ENCODE results near the gene ZNF786. TPM values are rescaled to one million over a fixed set of nuclear protein-coding genes. Genes with fewer than 3 reads are reported as not detected.

The ZNF786 gene
- total and polyA plus RNA-seq, 10 donors, result 2.8 to 10.6 (median 7.6) TPM

- Histone ChIP-seq H3K27me3 (replicated peaks in 1 of 7) (no peaks in the 10 kb centered on the region), H3K4me3 (no peak overlapping the region), H3K4me1 (peaks cover 10 to 64% (median 41%) of the 10 kb centered on the region in 6 donors), H3K9me3 (no peaks in the 10 kb centered on the region), H3K27ac (no peak overlapping the region), H3K36me3 (peaks cover 0 to 48% (median 18%) of the 10 kb centered on the region in 6 donors)
- TF ChIP-seq POLR2AphosphoS5 (IDR thresholded peaks at IDR 0.05) (no peak), CTCF (IDR thresholded peaks at IDR 0.05 in 8 of 11, conservative IDR thresholded peaks at IDR 0.05 in 3 of 11) (no peak), POLR2A (IDR thresholded peaks at IDR 0.05) (no peak)
- intact Hi-C loops (cut with DNase I; ENCODE audit: low total_unique reads), result no loop called here
- no peak for DNase-seq
- 76 to 87% (median 83%) methylated on average over 7 of the region's 7 CpGs for WGBS, 5 donors
These were observed 66.9 kb downstream of the ZNF786 start for GRCh38 chr7:149023662-149024061.

GRCh38 chr7:149022756-149023360 lies 67.7 kb downstream of the ZNF786 start:
- WGBS, 5 donors, result 63 to 85% (median 76%) methylated on average over 6 of the region's 6 CpGs
- H3K9me3 ChIP-seq, result no peaks in the 10 kb centered on the region
- H3K4me1 ChIP-seq, result peaks cover 10 to 62% (median 40%) of the 10 kb centered on the region in 6 donors
- TF ChIP-seq POLR2A (IDR thresholded peaks at IDR 0.05) (no peak), POLR2AphosphoS5 (IDR thresholded peaks at IDR 0.05) (no peak), CTCF (IDR thresholded peaks at IDR 0.05 in 8 of 11, conservative IDR thresholded peaks at IDR 0.05 in 3 of 11) (no peak)
- H3K27ac ChIP-seq, result no peak overlapping the region
- peak; percentile 48 for DNase-seq
- H3K27me3 ChIP-seq (replicated peaks in 1 of 7), result no peaks in the 10 kb centered on the region
- no peak overlapping the region for H3K4me3 ChIP-seq
- intact Hi-C loops (cut with DNase I; ENCODE audit: low total_unique reads), result no loop called here
- H3K36me3 ChIP-seq, result peaks cover 0 to 56% (median 24%) of the 10 kb centered on the region in 6 donors

GRCh38 chr7:149021725-149022062 lies 68.8 kb downstream of the ZNF786 start:
- Histone ChIP-seq H3K4me3 (no peak overlapping the region), H3K4me1 (peaks cover 0 to 50% (median 30%) of the 10 kb centered on the region in 6 donors), H3K27me3 (replicated peaks in 1 of 7) (no peaks in the 10 kb centered on the region), H3K36me3 (peaks cover 0 to 68% (median 31%) of the 10 kb centered on the region in 6 donors), H3K27ac (peak overlapping the region in 1 of 8 donors; percentile 17), H3K9me3 (no peaks in the 10 kb centered on the region)
- peak; percentile 71 for DNase-seq
- WGBS, 5 donors, result 73 to 86% (median 79%) methylated on average over 12 of the region's 12 CpGs
- no peak for TF ChIP-seq CTCF (IDR thresholded peaks at IDR 0.05 in 8 of 11, conservative IDR thresholded peaks at IDR 0.05 in 3 of 11)
- intact Hi-C loops (cut with DNase I; ENCODE audit: low total_unique reads), result no loop called here

- Histone ChIP-seq H3K9me3 (no peaks in the 10 kb centered on the region), H3K36me3 (peaks cover 0 to 80% (median 42%) of the 10 kb centered on the region in 6 donors), H3K4me1 (peaks cover 0 to 38% (median 18%) of the 10 kb centered on the region in 6 donors), H3K4me3 (no peak overlapping the region), H3K27ac (no peak overlapping the region), H3K27me3 (replicated peaks in 1 of 7) (no peaks in the 10 kb centered on the region)
- intact Hi-C loops (cut with DNase I; ENCODE audit: low total_unique reads), result no loop called here
- 82 to 93% (median 90%) methylated on average over 11 of the region's 11 CpGs for WGBS, 5 donors
- TF ChIP-seq POLR2AphosphoS5 (IDR thresholded peaks at IDR 0.05) (no peak), POLR2A (IDR thresholded peaks at IDR 0.05) (no peak), CTCF (IDR thresholded peaks at IDR 0.05 in 8 of 11, conservative IDR thresholded peaks at IDR 0.05 in 3 of 11) (no peak)
- peak; percentile 61 for DNase-seq
These were observed 70.0 kb downstream of the ZNF786 start for GRCh38 chr7:149020483-149020882.

Small RNAs within 50 kb of the gene (small RNA-seq; reads per million reads assigned to genes)
- gene COX6B1P1, result 0 reads per million in 4 donors
- gene RN7SL521P, result 0.34 to 0.68 (median 0.51) reads per million in 4 donors
- gene RNU6-650P, result 0 reads per million in 4 donors

Other genes starting within 250 kb of the ZNF786 start
- 10 to 100 TPM in 3 of 7 donors, 1 to 10 TPM in 4; 6.0 to 14.5 (median 9.8) TPM for gene EZH2, start 206.4 kb downstream of the ZNF786 start, total RNA-seq
- gene EZH2, start 206.4 kb downstream of the ZNF786 start, polyA plus RNA-seq, result 1 to 10 TPM; 5.0 to 7.1 (median 5.7) TPM
- 100 to 1,000 TPM in 3 of 7 donors, 10 to 100 TPM in 4; 81.1 to 160 (median 90.0) TPM for gene PDIA4, start 62.2 kb downstream of the ZNF786 start, total RNA-seq
- gene PDIA4, start 62.2 kb downstream of the ZNF786 start, polyA plus RNA-seq, result 10 to 100 TPM; 21.6 to 33.2 (median 33.2) TPM
- 1 to 10 TPM in 6 of 7 donors, under 1 TPM in 1; 0.77 to 1.4 (median 1.3) TPM for gene ZNF425, start 35.6 kb upstream of the ZNF786 start, total RNA-seq
- gene ZNF425, start 35.6 kb upstream of the ZNF786 start, polyA plus RNA-seq, result under 1 TPM; 0.47 to 0.83 (median 0.52) TPM
- gene ZNF398, start 56.7 kb upstream of the ZNF786 start, total RNA-seq, result 10 to 100 TPM; 13.7 to 23.7 (median 16.6) TPM
- gene ZNF398, start 56.7 kb upstream of the ZNF786 start, polyA plus RNA-seq, result 1 to 10 TPM; 1.6 to 3.3 (median 2.0) TPM
- gene ZNF282, start 104.8 kb upstream of the ZNF786 start, total RNA-seq, result 10 to 100 TPM; 16.9 to 25.8 (median 19.4) TPM
- 10 to 100 TPM in 1 of 3 donors, 1 to 10 TPM in 2; 4.7 to 10.8 (median 6.0) TPM for gene ZNF282, start 104.8 kb upstream of the ZNF786 start, polyA plus RNA-seq
- 10 to 100 TPM in 6 of 7 donors, 1 to 10 TPM in 1; 9.1 to 15.0 (median 13.2) TPM for gene ZNF212, start 148.9 kb upstream of the ZNF786 start, total RNA-seq
- gene ZNF212, start 148.9 kb upstream of the ZNF786 start, polyA plus RNA-seq, result 10 to 100 TPM in 2 of 3 donors, 1 to 10 TPM in 1; 6.7 to 13.4 (median 12.5) TPM
- 10 to 100 TPM; 13.8 to 24.8 (median 21.8) TPM for gene ZNF783, start 171.5 kb upstream of the ZNF786 start, total RNA-seq
- 10 to 100 TPM in 2 of 3 donors, 1 to 10 TPM in 1; 7.7 to 15.7 (median 12.2) TPM for gene ZNF783, start 171.5 kb upstream of the ZNF786 start, polyA plus RNA-seq

Data from spleen (tissue), 11 donors.